A549 (cell line): ENCODE data around the gene PCNT. TPM values are rescaled to one million over a fixed set of nuclear protein-coding genes. Genes with fewer than 3 reads are reported as not detected.
A peak's percentile ranks its signal among the peaks of the same experiment; 100 is the strongest.

Experiments
- ATAC-seq, 2 experiments: fragments of 200-7000 bp in 1 of 2; fragments of >200 bp in 1 of 2; cut with Nextera tagmentation in 1 of 2; cut with Tn5 transposase in 1 of 2; 3 replicates each; pipeline versions ENCODE4 v1.8.0 to v1.9.1; 2018 to 2020; ENCODE audit warnings: mild to moderate bottlenecking in 1 of 2, moderate library complexity in 1 of 2
- CTCF ChIA-PET: fragments of 300-600 bp; sonication (Branson Sonifier 250); formaldehyde crosslinking; extraction: SDS; loops from one replicate; lab custom pipeline; 2021; ENCODE audit warnings: antibody characterized with exemption, inconsistent platforms; lab: Yijun Ruan, JAX
- POLR2A ChIA-PET: fragments of 350-600 bp; formaldehyde crosslinking; extraction: SDS; loops from one replicate; lab custom pipeline; 2021; ENCODE audit warnings: antibody characterized with exemption, inconsistent platforms; lab: Yijun Ruan, JAX
- DNase-seq, 2 experiments: peaks; one replicate each; pipeline versions ENCODE4 v3.0.0 to v3.0.0-alpha.2; 2011 to 2016; ENCODE audit warnings: low read depth in 1 of 2, low spot score in 1 of 2
- FAIRE-seq: peaks from 2 replicates; lab custom pipeline; 2011; peaks lifted over from hg19 to GRCh38; lab: Jason Lieb, UNC
- H3K27ac ChIP-seq, 2 experiments: fragments of >200 bp; sonication (Bioruptor Twin); formaldehyde crosslinking; 3 replicates each; pipeline ENCODE4 v1.5.1; 2016 to 2017
- H3K4me1 ChIP-seq: fragments of >200 bp; sonication (Bioruptor Twin); formaldehyde crosslinking; 3 replicates; pipeline ENCODE4 v1.6.1; 2016
- H3K4me2 ChIP-seq: fragments of >200 bp; sonication (Bioruptor Twin); formaldehyde crosslinking; 3 replicates; pipeline ENCODE4 v1.6.1; 2016
- H3K4me3 ChIP-seq: fragments of >200 bp; sonication (Bioruptor Twin); formaldehyde crosslinking; 3 replicates; pipeline ENCODE4 v1.5.1; 2016
- H3K9me3 ChIP-seq: fragments of >200 bp; sonication (Bioruptor Twin); formaldehyde crosslinking; 3 replicates; pipeline ENCODE4 v1.6.1; 2016
- BCL3 ChIP-seq: fragments of >200 bp; sonication (Bioruptor Twin); formaldehyde crosslinking; IDR thresholded peaks from 3 replicates; pipeline ENCODE4 v1.6.1; 2016
- CBX2 ChIP-seq: fragments of 200-600 bp; sonication (generic); IDR thresholded peaks from 2 replicates; pipeline ENCODE4 v1.6.1; 2016; ENCODE audit warnings: low read depth, mild to moderate bottlenecking, borderline replicate concordance
- CEBPB ChIP-seq, 2 experiments: fragments of >200 bp in 1 of 2; sonication (Bioruptor Twin) in 1 of 2; formaldehyde crosslinking in 1 of 2; IDR thresholded peaks; 2 replicates each; pipeline ENCODE4 v1.6.1; 2012 to 2016
- CTCF ChIP-seq: fragments of >200 bp; sonication (Bioruptor Twin); formaldehyde crosslinking; IDR thresholded peaks from 3 replicates; pipeline ENCODE4 v1.5.1; 2016
- E2F6 ChIP-seq: IDR thresholded peaks from 2 replicates; pipeline ENCODE4 v1.6.1; 2012; ENCODE audit warnings: low read depth, borderline replicate concordance
- EHF ChIP-seq: fragments of 250-450 bp; sonication (Bioruptor Pico); IDR thresholded peaks from 2 replicates; pipeline ENCODE4 v1.5.0; 2020; ENCODE audit warnings: mild to moderate bottlenecking
- EHMT2 ChIP-seq: fragments of 200-600 bp; sonication (generic); IDR thresholded peaks from 2 replicates; pipeline ENCODE4 v1.6.1; 2016; ENCODE audit warnings: antibody characterized with exemption, low read depth, mild to moderate bottlenecking, moderate library complexity
- ELK1 ChIP-seq: fragments of 150-350 bp; IDR thresholded peaks from 2 replicates; pipeline ENCODE4 v1.6.1; 2014; ENCODE audit warnings: low read depth, mild to moderate bottlenecking, low read length
- ESRRA ChIP-seq: fragments of 150-350 bp; IDR thresholded peaks from 2 replicates; pipeline ENCODE4 v1.6.1; 2014; ENCODE audit warnings: mild to moderate bottlenecking, low read length, borderline replicate concordance
- FOSL2 ChIP-seq, 2 experiments: fragments of 450-650 bp in 1 of 2; fragments of >200 bp in 1 of 2; sonication (Bioruptor Twin) in 1 of 2; formaldehyde crosslinking; IDR thresholded peaks; 2 replicates each; pipeline versions ENCODE4 v1.5.0 to v1.6.1; 2016 to 2020; ENCODE audit warnings: mild to moderate bottlenecking in 1 of 2, moderate library complexity in 1 of 2
- FOXS1 ChIP-seq: fragments of 250-450 bp; sonication (Bioruptor Pico); IDR thresholded peaks from 2 replicates; pipeline ENCODE4 v1.5.0; 2020; ENCODE audit warnings: mild to moderate bottlenecking, moderate library complexity
- HES2 ChIP-seq: fragments of >200 bp; sonication (Bioruptor Twin); formaldehyde crosslinking; IDR thresholded peaks from 2 replicates; pipeline ENCODE4 v1.6.1; 2016
- HEYL ChIP-seq: fragments of 250-450 bp; sonication (Bioruptor Pico); IDR thresholded peaks from 2 replicates; pipeline ENCODE4 v1.8.0; 2021; ENCODE audit warnings: mild to moderate bottlenecking, moderate library complexity
- HOXA7 ChIP-seq: fragments of 250-450 bp; sonication (Bioruptor Pico); IDR thresholded peaks from 2 replicates; pipeline ENCODE4 v1.5.0; 2020; ENCODE audit warnings: mild to moderate bottlenecking, moderate library complexity
- HOXB13 ChIP-seq: fragments of 250-450 bp; sonication (Bioruptor Pico); IDR thresholded peaks from 2 replicates; pipeline ENCODE4 v1.5.0; 2020; ENCODE audit warnings: low read depth, mild to moderate bottlenecking, moderate library complexity
- HOXB5 ChIP-seq: fragments of 250-450 bp; sonication (Bioruptor Pico); IDR thresholded peaks from 2 replicates; pipeline ENCODE4 v1.5.0; 2020; ENCODE audit warnings: mild to moderate bottlenecking, moderate library complexity
- JUNB ChIP-seq: fragments of >200 bp; sonication (Bioruptor Twin); formaldehyde crosslinking; IDR thresholded peaks from 2 replicates; pipeline ENCODE4 v1.6.1; 2016
- KDM1A ChIP-seq: fragments of 200-600 bp; sonication (generic); IDR thresholded peaks from 2 replicates; pipeline ENCODE4 v1.6.1; 2016; ENCODE audit warnings: low read depth, mild to moderate bottlenecking
- MAFK ChIP-seq: fragments of 450-650 bp; IDR thresholded peaks from 2 replicates; pipeline ENCODE4 v1.6.1; 2014; ENCODE audit not compliant: partially characterized antibody
- MAZ ChIP-seq: fragments of 150-350 bp; IDR thresholded peaks from 2 replicates; pipeline ENCODE4 v1.6.1; 2014; ENCODE audit warnings: antibody characterized with exemption, low read depth, low read length, borderline replicate concordance
- NPAS2 ChIP-seq: fragments of 250-450 bp; sonication (Bioruptor Pico); IDR thresholded peaks from 2 replicates; pipeline ENCODE4 v1.8.0; 2022; ENCODE audit warnings: mild to moderate bottlenecking, moderate library complexity, borderline replicate concordance
- PBX3 ChIP-seq: IDR thresholded peaks from 2 replicates; pipeline ENCODE4 v1.6.1; 2012
- POLR2A ChIP-seq: IDR thresholded peaks from 2 replicates; pipeline ENCODE4 v1.6.1; 2012; ENCODE audit warnings: mild to moderate bottlenecking, low read length
- POLR2AphosphoS2 ChIP-seq: conservative IDR thresholded peaks from 2 replicates; pipeline ENCODE4 v1.6.1; 2012; ENCODE audit warnings: low read length, improper control_type of control experiment, inconsistent platforms
- RAD21 ChIP-seq, 2 experiments: fragments of >200 bp in 1 of 2; sonication (Bioruptor Twin) in 1 of 2; formaldehyde crosslinking in 1 of 2; IDR thresholded peaks in 1 of 2; conservative IDR thresholded peaks in 1 of 2; 2 replicates in 1 of 2; 3 replicates in 1 of 2; pipeline ENCODE4 v1.6.1; 2012 to 2018; ENCODE audit warnings: inconsistent platforms in 1 of 2
- RARB ChIP-seq: fragments of 250-450 bp; sonication (Bioruptor Pico); IDR thresholded peaks from 2 replicates; pipeline ENCODE4 v1.8.0; 2021; ENCODE audit warnings: mild to moderate bottlenecking, moderate library complexity
- SMC3 ChIP-seq: fragments of >200 bp; sonication (Bioruptor Twin); formaldehyde crosslinking; IDR thresholded peaks from 3 replicates; pipeline ENCODE4 v1.6.1; 2018; ENCODE audit warnings: inconsistent platforms
- SREBF2 ChIP-seq: fragments of 450-650 bp; IDR thresholded peaks from 2 replicates; pipeline ENCODE4 v1.6.1; 2014; ENCODE audit warnings: mild to moderate bottlenecking, moderate library complexity
- TFCP2L1 ChIP-seq: fragments of 250-450 bp; sonication (Bioruptor Pico); IDR thresholded peaks from 2 replicates; pipeline ENCODE4 v1.5.0; 2021; ENCODE audit warnings: mild to moderate bottlenecking
- ZC3H11A ChIP-seq: fragments of 450-650 bp; IDR thresholded peaks from 2 replicates; pipeline ENCODE4 v1.6.1; 2014; ENCODE audit warnings: antibody characterized with exemption, mild to moderate bottlenecking
- ZSCAN20 ChIP-seq: fragments of 250-450 bp; sonication (Bioruptor Pico); IDR thresholded peaks from 2 replicates; pipeline ENCODE4 v1.8.0; 2022; ENCODE audit warnings: mild to moderate bottlenecking, moderate library complexity
- WGBS: methylation state at CpG from one replicate; pipeline ENCODE4 v1.1.6; 2017; ENCODE audit errors: missing lambda C conversion rate; 5-methylcytosine and 5-hydroxymethylcytosine counted together
- polyA plus RNA-seq, 4 experiments: library from polyadenylated mRNA; depleted of rRNA in 3 of 4; stranded (reverse); fragments of >200 nt; fragmentation: RNase III in 1 of 4; extraction: RNeasy Plus Mini Kit Qiagen cat#74134 plus additional on column Dnase treatment in 1 of 4; gene quantifications; 2 replicates in 3 of 4; 3 replicates in 1 of 4; pipeline ENCODE4 v1.2.3, GENCODE V29; 2011 to 2017

Gene PCNT
- polyA plus RNA-seq, 2 of the 4 experiments (the other 2 are of a cell fraction): 11.1 to 14.6 TPM

- peaks cover 12% of the 10 kb centered on the region for H3K4me1 ChIP-seq
- DNase-seq (no peak), ATAC-seq (no peak), FAIRE-seq (no peak)
- H3K4me2 ChIP-seq: no peak overlapping the region
- ChIA-PET CTCF (no interaction called here), POLR2A (no interaction called here)
- TF ChIP-seq HEYL (CRISPR knock-in tag) (no peak), TFCP2L1 (CRISPR knock-in tag) (no peak), CEBPB (IDR thresholded peaks at IDR 0.05) (no peak), POLR2AphosphoS2 (no peak), EHMT2 (no peak), RAD21 (conservative IDR thresholded peaks at IDR 0.05 in 1 of 2, IDR thresholded peaks at IDR 0.05 in 1 of 2) (no peak), E2F6 (no peak), RARB (CRISPR knock-in tag) (no peak), ELK1 (no peak), KDM1A (no peak), SMC3 (no peak), HES2 (no peak), JUNB (no peak), MAFK (no peak), FOXS1 (CRISPR knock-in tag) (no peak), BCL3 (no peak), ESRRA (no peak), CTCF (no peak), PBX3 (no peak), HOXB5 (CRISPR knock-in tag) (no peak)
- no peaks in the 10 kb centered on the region for H3K9me3 ChIP-seq
- H3K27ac ChIP-seq: no peak overlapping the region
- no peak overlapping the region for H3K4me3 ChIP-seq
- WGBS: 92% methylated on average over 10 of the region's 10 CpGs
Observed at GRCh38 chr21:46455575-46456385, 131.8 kb downstream of the PCNT start.

- ATAC-seq: no peak
- ChIA-PET POLR2A (no interaction called here), CTCF (no interaction called here)
- DNase-seq: no peak
- Histone ChIP-seq H3K4me1 (peaks cover 12% of the 10 kb centered on the region), H3K27ac (no peak overlapping the region), H3K4me3 (no peak overlapping the region), H3K4me2 (peak overlapping the region; percentile 97), H3K9me3 (no peaks in the 10 kb centered on the region)
- FAIRE-seq: no peak
- 86% methylated on average over 4 of the region's 4 CpGs for WGBS
- TF ChIP-seq ZC3H11A (no peak), CEBPB (IDR thresholded peaks at IDR 0.05) (no peak), HOXB13 (CRISPR knock-in tag) (no peak), MAZ (no peak), ZSCAN20 (CRISPR knock-in tag) (no peak), CBX2 (no peak), SREBF2 (no peak), POLR2A (no peak), NPAS2 (CRISPR knock-in tag) (no peak), HOXA7 (CRISPR knock-in tag) (no peak), EHF (no peak), PBX3 (no peak), FOSL2 (IDR thresholded peaks at IDR 0.05) (no peak), FOSL2 (CRISPR knock-in tag; IDR thresholded peaks at IDR 0.05) (no peak)
Observed at GRCh38 chr21:46456750-46457149, 132.8 kb downstream of the PCNT start.
